Bone marrow (tissue), 2 donors: Measurements from ENCODE around the gene TMEM165.

Source experiments
- DNase-seq, 2 donors: peaks; one replicate each; lab custom pipeline; 2025; lab: John Stamatoyannopoulos, UW

Gene TMEM165

GRCh38 chr4:55367084-55367722, 28.6 kb upstream of the TMEM165 start:
- no peak for DNase-seq

GRCh38 chr4:55369968-55370367, 25.8 kb upstream of the TMEM165 start:
- no peak for DNase-seq

- no peak for DNase-seq
These were observed 23.5 kb upstream of the TMEM165 start for GRCh38 chr4:55372259-55372658.

- DNase-seq, result no peak
These were observed 22.3 kb upstream of the TMEM165 start for GRCh38 chr4:55373461-55373860.

GRCh38 chr4:55376698-55377097, 19.1 kb upstream of the TMEM165 start:
- no peak for DNase-seq

- no peak for DNase-seq
These were observed 16.9 kb upstream of the TMEM165 start for GRCh38 chr4:55378617-55379467.

GRCh38 chr4:55380576-55380975, 15.2 kb upstream of the TMEM165 start:
- DNase-seq, result no peak

GRCh38 chr4:55381502-55381901, 14.3 kb upstream of the TMEM165 start:
- no peak for DNase-seq

- no peak for DNase-seq
These were observed 13.2 kb upstream of the TMEM165 start for GRCh38 chr4:55382488-55383003.

GRCh38 chr4:55385201-55385649, 10.5 kb upstream of the TMEM165 start:
- DNase-seq, result no peak

GRCh38 chr4:55386073-55386472, 9.7 kb upstream of the TMEM165 start:
- no peak for DNase-seq

GRCh38 chr4:55386840-55387239, 8.9 kb upstream of the TMEM165 start:
- DNase-seq, result no peak

GRCh38 chr4:55393461-55394320, 2.1 kb upstream of the TMEM165 start:
- DNase-seq, result no peak

- DNase-seq, result no peak
These were observed 584 bp upstream of the TMEM165 start for GRCh38 chr4:55395218-55395528.

- DNase-seq, result no peak
These were observed 760 bp downstream of the TMEM165 start for GRCh38 chr4:55396308-55397125.

GRCh38 chr4:55397126-55397436, 1.3 kb downstream of the TMEM165 start:
- DNase-seq, result no peak

- DNase-seq, result no peak
These were observed 2.0 kb downstream of the TMEM165 start for GRCh38 chr4:55397520-55398321.

GRCh38 chr4:55398461-55398860, 2.7 kb downstream of the TMEM165 start:
- DNase-seq, result no peak

- no peak for DNase-seq
These were observed 3.2 kb downstream of the TMEM165 start for GRCh38 chr4:55398966-55399365.

- no peak for DNase-seq
These were observed 3.8 kb downstream of the TMEM165 start for GRCh38 chr4:55399581-55399980.

- DNase-seq, result no peak
These were observed 9.3 kb downstream of the TMEM165 start for GRCh38 chr4:55405073-55405472.
